Measurements from ENCODE around the gene DCUN1D4. TPM values are rescaled to one million over a fixed set of nuclear protein-coding genes. Genes with fewer than 3 reads are reported as not detected.

DCUN1D4 gene
- polyA plus RNA-seq, 1 donor from 2014 or later = 130 TPM

DNA sequence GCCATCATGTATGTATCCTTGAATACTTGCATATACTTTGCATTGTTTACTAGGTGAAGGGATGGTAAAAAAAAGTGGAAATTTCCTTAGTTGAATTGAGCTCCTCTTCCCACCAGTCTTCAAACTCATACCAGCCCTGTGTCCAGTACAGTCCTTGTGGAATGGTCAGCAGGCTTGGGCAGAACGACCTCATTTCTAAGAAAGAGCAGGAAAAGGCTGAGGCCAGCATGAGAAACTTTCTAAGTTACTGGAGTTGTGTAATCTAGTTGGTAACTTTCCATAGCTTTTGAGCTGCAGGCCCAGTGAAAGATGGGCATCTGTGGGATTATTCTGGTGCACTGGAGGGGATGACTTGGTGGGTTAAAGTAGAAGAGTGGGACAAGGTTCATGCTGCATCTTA is 87.6 kb downstream of the DCUN1D4 start:
- H3K36me3 ChIP-seq (ENCODE audit: insufficient read depth, low read length) = no peaks in the 10 kb centered on the region
- H3K9me3 ChIP-seq (ENCODE audit: low read length) = no peaks in the 10 kb centered on the region
- no peaks in the 10 kb centered on the region for H3F3A ChIP-seq (ENCODE audit: insufficient read depth, low read length, poor library complexity, severe bottlenecking)
- no peak overlapping the region for H2AFZ ChIP-seq (ENCODE audit: low read depth, low read length)
- no peak overlapping the region for H3K4me2 ChIP-seq (ENCODE audit: low read length)
- no peak overlapping the region for H3K4me3 ChIP-seq (ENCODE audit: low read length)
- H4K20me1 ChIP-seq (ENCODE audit: insufficient read depth) = no peaks in the 10 kb centered on the region
- H3K9me2 ChIP-seq (ENCODE audit: insufficient read depth, low read length) = no peaks in the 10 kb centered on the region
- TF ChIP-seq, protein P1, sequence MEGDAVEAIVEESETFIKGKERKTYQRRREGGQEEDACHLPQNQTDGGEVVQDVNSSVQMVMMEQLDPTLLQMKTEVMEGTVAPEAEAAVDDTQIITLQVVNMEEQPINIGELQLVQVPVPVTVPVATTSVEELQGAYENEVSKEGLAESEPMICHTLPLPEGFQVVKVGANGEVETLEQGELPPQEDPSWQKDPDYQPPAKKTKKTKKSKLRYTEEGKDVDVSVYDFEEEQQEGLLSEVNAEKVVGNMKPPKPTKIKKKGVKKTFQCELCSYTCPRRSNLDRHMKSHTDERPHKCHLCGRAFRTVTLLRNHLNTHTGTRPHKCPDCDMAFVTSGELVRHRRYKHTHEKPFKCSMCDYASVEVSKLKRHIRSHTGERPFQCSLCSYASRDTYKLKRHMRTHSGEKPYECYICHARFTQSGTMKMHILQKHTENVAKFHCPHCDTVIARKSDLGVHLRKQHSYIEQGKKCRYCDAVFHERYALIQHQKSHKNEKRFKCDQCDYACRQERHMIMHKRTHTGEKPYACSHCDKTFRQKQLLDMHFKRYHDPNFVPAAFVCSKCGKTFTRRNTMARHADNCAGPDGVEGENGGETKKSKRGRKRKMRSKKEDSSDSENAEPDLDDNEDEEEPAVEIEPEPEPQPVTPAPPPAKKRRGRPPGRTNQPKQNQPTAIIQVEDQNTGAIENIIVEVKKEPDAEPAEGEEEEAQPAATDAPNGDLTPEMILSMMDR (IDR thresholded peaks at IDR 0.05; ENCODE audit: poor library complexity, severe bottlenecking) = no peak
- TF ChIP-seq RAD21 (conservative IDR thresholded peaks at IDR 0.05) (no peak), TAF1 (IDR thresholded peaks at IDR 0.05; ENCODE audit: low read depth) (no peak), EZH2 (IDR thresholded peaks at IDR 0.05; ENCODE audit: borderline replicate concordance, insufficient read depth, low read length, poor library complexity, severe bottlenecking) (no peak), MXI1 (conservative IDR thresholded peaks at IDR 0.05; ENCODE audit: poor library complexity, severe bottlenecking) (no peak), EP300 (conservative IDR thresholded peaks at IDR 0.05; ENCODE audit: poor library complexity, severe bottlenecking) (no peak), POLR2AphosphoS5 (IDR thresholded peaks at IDR 0.05) (no peak), SMC3 (conservative IDR thresholded peaks at IDR 0.05; ENCODE audit: poor library complexity) (no peak)
- TF ChIP-seq, protein P2, sequence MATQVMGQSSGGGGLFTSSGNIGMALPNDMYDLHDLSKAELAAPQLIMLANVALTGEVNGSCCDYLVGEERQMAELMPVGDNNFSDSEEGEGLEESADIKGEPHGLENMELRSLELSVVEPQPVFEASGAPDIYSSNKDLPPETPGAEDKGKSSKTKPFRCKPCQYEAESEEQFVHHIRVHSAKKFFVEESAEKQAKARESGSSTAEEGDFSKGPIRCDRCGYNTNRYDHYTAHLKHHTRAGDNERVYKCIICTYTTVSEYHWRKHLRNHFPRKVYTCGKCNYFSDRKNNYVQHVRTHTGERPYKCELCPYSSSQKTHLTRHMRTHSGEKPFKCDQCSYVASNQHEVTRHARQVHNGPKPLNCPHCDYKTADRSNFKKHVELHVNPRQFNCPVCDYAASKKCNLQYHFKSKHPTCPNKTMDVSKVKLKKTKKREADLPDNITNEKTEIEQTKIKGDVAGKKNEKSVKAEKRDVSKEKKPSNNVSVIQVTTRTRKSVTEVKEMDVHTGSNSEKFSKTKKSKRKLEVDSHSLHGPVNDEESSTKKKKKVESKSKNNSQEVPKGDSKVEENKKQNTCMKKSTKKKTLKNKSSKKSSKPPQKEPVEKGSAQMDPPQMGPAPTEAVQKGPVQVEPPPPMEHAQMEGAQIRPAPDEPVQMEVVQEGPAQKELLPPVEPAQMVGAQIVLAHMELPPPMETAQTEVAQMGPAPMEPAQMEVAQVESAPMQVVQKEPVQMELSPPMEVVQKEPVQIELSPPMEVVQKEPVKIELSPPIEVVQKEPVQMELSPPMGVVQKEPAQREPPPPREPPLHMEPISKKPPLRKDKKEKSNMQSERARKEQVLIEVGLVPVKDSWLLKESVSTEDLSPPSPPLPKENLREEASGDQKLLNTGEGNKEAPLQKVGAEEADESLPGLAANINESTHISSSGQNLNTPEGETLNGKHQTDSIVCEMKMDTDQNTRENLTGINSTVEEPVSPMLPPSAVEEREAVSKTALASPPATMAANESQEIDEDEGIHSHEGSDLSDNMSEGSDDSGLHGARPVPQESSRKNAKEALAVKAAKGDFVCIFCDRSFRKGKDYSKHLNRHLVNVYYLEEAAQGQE (IDR thresholded peaks at IDR 0.05; ENCODE audit: borderline replicate concordance) = no peak
- no peaks in the 10 kb centered on the region for H3K79me2 ChIP-seq (replicated peaks; ENCODE audit: insufficient read depth, low read length)
- H3K9ac ChIP-seq (ENCODE audit: low read length) = no peak overlapping the region
- no peaks in the 10 kb centered on the region for H3K27me3 ChIP-seq (ENCODE audit: insufficient read depth, low read depth, low read length)
- H3K27ac ChIP-seq (ENCODE audit: low read length) = no peak overlapping the region

DNA sequence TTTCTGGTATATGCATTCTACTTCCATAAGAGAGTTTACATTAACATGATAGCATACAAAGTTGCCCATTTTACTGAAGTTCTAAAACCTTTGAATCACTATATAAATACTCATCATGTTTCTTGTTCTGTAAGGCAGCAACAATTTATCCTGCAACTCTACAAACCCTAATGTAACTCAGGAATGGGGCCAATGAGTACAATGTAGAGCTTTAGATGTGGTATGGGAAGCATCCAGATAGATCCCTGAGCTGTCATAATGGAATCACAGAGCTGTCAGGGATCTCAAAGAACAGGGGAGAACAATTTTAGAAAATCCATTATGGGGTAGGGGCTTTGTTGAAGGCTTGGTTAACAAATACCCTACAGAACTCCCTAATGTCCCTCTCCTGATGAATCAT is 88.5 kb downstream of the DCUN1D4 start:
- TF ChIP-seq RAD21 (conservative IDR thresholded peaks at IDR 0.05) (no peak), EZH2 (IDR thresholded peaks at IDR 0.05; ENCODE audit: borderline replicate concordance, insufficient read depth, low read length, poor library complexity, severe bottlenecking) (no peak), MXI1 (conservative IDR thresholded peaks at IDR 0.05; ENCODE audit: poor library complexity, severe bottlenecking) (no peak), SMC3 (conservative IDR thresholded peaks at IDR 0.05; ENCODE audit: poor library complexity) (no peak), EP300 (conservative IDR thresholded peaks at IDR 0.05; ENCODE audit: poor library complexity, severe bottlenecking) (no peak)
- TF ChIP-seq, protein P2 (IDR thresholded peaks at IDR 0.05; ENCODE audit: borderline replicate concordance) = no peak
- TF ChIP-seq, protein P1 (IDR thresholded peaks at IDR 0.05; ENCODE audit: poor library complexity, severe bottlenecking) = no peak
- Histone ChIP-seq H3K27me3 (ENCODE audit: insufficient read depth, low read depth, low read length) (no peaks in the 10 kb centered on the region), H4K20me1 (ENCODE audit: insufficient read depth) (no peaks in the 10 kb centered on the region), H3K9me3 (ENCODE audit: low read length) (no peaks in the 10 kb centered on the region), H3K79me2 (replicated peaks; ENCODE audit: insufficient read depth, low read length) (no peaks in the 10 kb centered on the region), H3K9ac (ENCODE audit: low read length) (no peak overlapping the region), H3K4me2 (ENCODE audit: low read length) (no peak overlapping the region), H3F3A (ENCODE audit: insufficient read depth, low read length, poor library complexity, severe bottlenecking) (no peaks in the 10 kb centered on the region), H3K9me2 (ENCODE audit: insufficient read depth, low read length) (no peaks in the 10 kb centered on the region), H3K36me3 (ENCODE audit: insufficient read depth, low read length) (no peaks in the 10 kb centered on the region), H2AFZ (ENCODE audit: low read depth, low read length) (no peak overlapping the region), H3K4me3 (ENCODE audit: low read length) (no peak overlapping the region), H3K27ac (ENCODE audit: low read length) (no peak overlapping the region)

All from neural cell (in vitro differentiated cells).